Cardiac fibroblast (primary cell): ENCODE data around the gene ID2.

Experiments
- DNase-seq, 2 donors: peaks; one replicate each; pipeline versions ENCODE4 v3.0.0 to v3.0.0-alpha.2; 2010; ENCODE audit warnings: low read depth in 2 of 2
- H3K4me3 ChIP-seq, 2 donors: replicated peaks in 1 of 2; 1 replicate in 1 of 2; 2 replicates in 1 of 2; pipeline ENCODE4 v1.5.1; 2011; ENCODE audit warnings: low read depth in 2 of 2, low read length in 2 of 2, mild to moderate bottlenecking in 2 of 2, moderate library complexity in 1 of 2
- CTCF ChIP-seq: IDR thresholded peaks from one replicate; pipeline ENCODE4 v1.5.1; 2011; ENCODE audit warnings: low read depth, mild to moderate bottlenecking, low read length, inconsistent platforms

ID2 gene

DNA sequence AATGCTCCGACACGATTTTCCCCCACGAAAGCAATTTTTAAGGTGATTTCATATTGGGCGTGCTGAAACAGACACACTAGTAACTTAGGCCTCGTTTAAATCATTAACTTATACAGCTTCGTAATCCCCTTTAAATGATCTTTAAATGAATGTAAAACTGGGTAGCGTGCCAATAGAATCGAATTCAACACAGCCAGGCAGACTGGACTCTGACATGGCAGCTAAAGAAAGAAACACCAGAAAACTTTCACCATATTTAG is 2.4 kb upstream of the ID2 start:
- peak overlapping the region; percentile 51 to 59 for H3K4me3 ChIP-seq
- DNase-seq = no peak
- no peak for TF ChIP-seq CTCF

GRCh38 chr2:8679827-8680731 is 1.8 kb upstream of the ID2 start:
- peak; percentile 54 to 59 for DNase-seq
- peak overlapping the region; percentile 51 to 59 for H3K4me3 ChIP-seq
- no peak for TF ChIP-seq CTCF

- no peak for TF ChIP-seq CTCF
- peak overlapping the region; percentile 57 to 62 for H3K4me3 ChIP-seq
- peak; percentile 75 to 90 for DNase-seq
These were observed 765 bp upstream of the ID2 start for GRCh38 chr2:8680822-8681760.

- DNase-seq = peak; percentile 39 to 57
These were observed 1.1 kb downstream of the ID2 start for GRCh38 chr2:8682719-8683667.

DNA sequence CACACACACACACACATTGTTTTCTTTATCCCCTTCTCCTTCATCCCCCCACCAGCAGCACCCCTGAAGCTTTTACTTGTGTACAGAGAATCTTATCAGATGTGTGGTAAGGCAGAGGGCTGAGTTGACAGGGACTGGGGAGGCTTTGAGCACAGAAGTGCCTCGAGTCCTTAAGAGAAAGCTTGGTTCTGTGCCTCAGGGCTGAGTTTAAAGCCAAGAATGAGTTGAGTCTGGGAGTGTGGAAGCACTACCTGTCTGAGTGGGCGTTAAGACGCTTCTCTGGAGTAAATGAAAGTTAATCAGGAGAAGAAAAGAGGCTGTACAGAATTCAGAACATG is 2.7 kb downstream of the ID2 start:
- peak; percentile 2 to 58 for DNase-seq
- H3K4me3 ChIP-seq = peak overlapping the region in 1 of 2 donors; percentile 49
- no peak for TF ChIP-seq CTCF

More at GRCh38 chr2:8682719-8683667, 1.1 kb downstream of the ID2 start:
- no peak for TF ChIP-seq CTCF
- H3K4me3 ChIP-seq = peak overlapping the region; percentile 64 to 86
